Brain pericyte (primary cell): ENCODE results near the gene SND1.
"Not testable (repeated sequence)": the region's sequence is repeated elsewhere in the genome, so short reads cannot be mapped to it uniquely, and the experiment has no call there.

Experiments used
- DNase-seq: peaks from one replicate; pipeline ENCODE4 v3.0.0-alpha.2; 2012; ENCODE audit warnings: low read depth, low spot score

SND1 gene

DNA sequence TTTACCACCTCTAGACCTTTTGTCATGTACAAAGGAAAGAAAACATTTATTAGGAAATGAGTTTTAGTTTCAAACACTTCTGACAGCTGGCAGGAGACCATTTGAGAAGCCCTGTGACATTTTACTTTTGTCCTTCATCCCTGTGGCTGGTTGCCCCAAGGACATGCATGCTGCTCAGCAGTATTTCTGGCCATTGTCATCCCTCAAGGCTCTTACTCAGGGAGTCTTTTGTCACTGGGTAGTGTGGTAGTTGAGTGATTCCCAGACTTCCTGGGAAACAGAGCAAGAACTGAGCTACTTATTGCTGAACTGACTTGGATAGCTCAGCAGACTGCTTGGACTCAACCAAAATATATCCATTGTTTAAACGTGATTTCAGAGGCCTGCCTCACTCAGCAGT, 236.4 kb downstream of the SND1 start:
- no peak for DNase-seq

DNA sequence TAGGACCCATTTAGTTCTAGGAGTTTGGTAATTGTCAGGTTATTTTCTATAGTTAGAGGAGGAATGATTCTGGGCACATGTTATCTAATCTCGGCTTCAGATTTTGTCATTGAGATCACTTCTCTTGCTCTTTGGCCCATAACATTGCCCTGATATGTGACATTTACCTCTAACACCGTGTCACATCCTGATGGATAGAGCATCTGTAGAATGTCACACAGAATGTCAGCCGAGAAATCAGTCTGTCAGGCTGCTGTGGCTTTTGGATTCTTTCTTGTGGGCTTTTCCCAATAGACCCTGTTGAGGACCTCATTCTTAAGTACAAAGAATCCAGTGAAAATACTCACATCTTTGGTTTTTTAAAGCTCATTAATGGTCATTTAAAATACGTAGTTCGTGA, 236.8 kb downstream of the SND1 start:
- DNase-seq, result no peak

DNA sequence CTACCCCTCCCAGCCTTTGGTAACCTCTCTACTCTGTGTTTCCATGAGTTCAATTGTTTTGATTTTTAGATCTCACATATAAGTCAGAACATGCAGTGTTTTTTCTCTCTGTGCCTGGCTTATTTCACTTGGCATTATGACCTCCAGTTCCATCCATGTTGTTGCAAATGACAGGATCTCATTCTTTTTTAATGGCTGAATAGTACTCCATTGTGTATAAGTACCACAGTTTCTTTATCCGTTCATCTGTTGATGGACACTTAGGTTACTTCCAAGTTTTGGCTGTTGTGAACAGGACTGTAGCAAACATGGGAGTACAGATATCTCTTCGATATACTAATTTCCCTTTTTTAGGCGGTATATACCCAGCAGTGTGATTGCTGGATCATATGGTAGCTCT, 237.7 kb downstream of the SND1 start:
- no peak for DNase-seq

DNA sequence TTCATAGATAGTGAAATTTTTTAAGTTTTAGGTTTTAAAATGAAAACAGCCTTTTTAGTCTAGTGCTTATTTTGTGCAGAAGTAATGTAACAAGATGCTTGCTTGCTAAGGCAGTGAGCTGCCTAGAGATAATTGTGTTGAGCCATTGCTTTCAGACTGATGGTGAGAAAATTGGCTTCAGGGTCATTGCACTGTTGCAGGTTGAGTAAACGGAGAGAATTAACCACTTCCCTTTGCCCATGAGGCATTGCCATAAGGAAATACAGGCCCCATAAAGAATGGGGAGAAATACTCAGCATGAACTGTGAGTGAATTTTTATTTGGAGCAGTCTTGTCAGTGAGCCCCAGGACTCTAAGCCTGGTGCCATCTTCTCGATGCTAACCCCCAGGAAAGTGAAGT, 238.7 kb downstream of the SND1 start:
- DNase-seq, result no peak

DNA sequence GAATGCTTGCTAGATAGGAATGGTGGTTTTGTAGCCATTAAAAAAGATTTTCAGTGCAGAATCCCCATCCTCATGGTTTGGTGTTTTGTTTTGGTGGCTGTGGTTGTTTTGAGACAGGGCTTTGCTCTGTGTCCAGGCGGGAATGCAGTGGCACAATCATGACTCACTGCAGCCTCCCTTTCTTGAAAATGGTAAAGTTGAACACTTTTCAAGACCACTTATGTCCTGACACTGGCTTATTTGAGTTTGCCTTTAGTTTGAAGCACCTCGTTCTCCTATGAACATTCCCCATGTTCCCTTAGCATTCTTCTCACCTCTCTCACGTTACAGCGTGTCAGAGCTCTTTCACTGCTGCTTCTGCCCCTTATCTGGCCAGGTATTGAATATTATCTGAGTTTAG, 239.2 kb downstream of the SND1 start:
- DNase-seq, result no peak

DNA sequence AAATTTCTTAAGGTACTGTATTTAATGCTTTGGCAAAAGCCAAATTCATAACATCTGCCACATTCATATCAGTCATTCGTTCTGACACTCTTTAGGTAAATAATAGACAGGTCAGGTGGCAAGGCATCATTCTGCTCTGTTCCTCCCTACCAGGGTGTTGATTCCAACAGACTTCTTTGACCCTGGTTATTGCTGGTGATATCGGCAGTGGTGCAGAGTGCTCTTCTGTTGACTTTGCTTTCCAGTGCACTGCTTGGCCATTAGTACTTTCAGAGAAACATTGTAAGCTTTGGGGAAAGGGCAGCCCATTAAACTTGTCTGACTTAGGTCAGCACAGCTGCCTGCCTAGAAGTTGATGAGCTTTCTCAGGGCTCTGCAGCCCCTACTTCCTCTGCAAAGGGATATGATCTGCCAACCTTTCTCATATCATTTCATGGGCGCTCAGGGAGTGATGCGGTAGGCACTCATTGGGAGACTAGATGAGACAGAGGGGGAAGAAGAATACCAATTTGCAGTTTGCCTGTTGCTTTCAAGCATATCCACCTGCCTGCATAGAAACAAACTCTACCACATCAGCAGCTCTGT, 240.0 kb downstream of the SND1 start:
- DNase-seq, result no peak

DNA sequence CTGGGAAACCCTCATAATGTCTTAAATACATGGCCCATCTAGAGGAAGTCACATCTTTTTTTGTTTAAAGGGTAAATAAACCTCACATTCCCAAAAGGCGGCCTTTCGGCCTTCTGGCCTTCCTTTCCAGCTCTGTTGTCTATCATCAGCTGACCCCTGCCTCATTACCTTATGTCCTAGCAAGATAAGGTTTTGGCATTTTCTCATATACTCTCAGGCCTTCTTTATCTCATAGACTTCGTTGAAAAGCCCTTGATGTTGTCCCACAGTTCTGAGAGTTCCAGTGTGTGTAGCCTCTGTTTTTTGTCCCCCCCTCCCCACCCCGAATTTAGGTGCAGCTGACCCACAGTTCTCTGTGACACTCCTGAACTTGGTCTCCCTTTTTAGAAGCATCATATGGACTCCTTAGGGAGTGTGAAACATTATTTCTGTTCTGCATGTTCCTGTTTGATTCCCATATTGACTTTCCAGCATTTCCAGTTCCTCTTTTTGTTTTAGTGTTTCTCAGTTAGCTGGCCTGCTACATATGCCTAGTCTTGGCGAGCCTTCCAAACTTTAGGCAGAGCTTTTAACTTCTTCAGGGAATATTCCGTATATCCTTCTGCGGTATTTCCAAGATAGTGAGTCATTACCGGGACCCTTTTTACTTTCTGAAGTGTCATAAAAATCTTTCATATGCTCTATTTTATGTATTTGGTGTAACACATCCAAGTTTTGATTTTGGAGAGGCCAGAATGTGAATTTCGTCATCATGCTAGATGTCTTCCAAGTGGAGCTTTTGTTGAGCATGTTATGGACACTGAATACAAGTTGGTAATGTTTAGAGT, 240.7 kb downstream of the SND1 start:
- DNase-seq, result no peak

DNA sequence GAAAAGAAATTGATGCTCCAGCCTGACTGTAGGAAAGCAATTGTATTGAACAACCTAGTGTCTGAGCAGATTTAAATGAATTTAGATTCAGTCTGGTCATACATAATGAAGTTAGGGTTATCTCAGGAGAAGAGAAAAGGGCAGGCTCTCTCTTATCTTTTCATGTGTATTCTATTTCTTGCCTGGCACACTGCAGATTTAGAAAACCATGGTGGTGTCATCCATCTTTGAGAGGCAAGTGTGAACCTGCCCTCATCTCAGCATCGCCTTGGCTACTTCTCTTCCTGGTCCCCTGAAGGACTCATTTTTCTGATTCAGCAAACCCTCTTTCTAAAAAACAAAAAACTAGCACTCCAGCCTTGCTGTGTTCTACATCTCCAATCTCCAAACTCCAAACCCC, 241.6 kb downstream of the SND1 start:
- no peak for DNase-seq

DNA sequence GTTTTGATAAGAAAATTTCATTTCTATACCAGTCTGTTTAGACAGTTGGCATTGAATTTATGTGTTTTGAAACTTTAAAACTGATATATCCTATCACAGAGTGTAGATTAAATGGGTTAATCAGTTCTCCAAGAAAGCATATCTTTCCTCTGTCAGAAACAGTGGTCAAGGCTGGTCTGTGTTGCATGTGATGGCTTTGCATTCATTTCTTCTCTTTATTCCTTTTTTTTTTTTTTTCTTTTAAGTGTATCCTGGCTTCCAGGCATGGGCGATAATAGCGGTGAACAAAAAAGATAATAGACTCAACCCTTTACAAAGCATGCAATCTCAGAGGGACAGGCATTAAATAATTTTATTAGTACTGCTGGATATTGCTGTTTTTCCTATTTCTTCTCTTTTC, 242.6 kb downstream of the SND1 start:
- DNase-seq, result no peak

DNA sequence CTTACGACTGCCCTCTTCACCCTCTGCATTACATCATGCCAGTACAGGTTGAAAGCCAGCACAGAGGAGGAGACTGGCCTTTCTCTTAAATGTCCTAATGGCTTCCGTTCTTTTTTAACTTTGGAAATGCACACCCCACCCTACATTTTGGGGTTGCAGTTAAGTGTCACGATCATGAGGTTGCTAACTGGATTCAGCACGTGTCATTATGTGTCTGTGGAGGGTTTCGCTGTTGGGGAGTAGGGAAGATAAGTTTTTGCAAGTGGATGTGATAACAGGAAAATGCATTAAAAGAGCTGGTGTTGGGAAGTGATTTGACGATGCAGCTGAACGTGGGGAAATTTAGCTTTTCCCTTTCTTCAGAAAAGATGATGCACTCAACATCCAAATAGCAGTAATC, 243.4 kb downstream of the SND1 start:
- no peak for DNase-seq

DNA sequence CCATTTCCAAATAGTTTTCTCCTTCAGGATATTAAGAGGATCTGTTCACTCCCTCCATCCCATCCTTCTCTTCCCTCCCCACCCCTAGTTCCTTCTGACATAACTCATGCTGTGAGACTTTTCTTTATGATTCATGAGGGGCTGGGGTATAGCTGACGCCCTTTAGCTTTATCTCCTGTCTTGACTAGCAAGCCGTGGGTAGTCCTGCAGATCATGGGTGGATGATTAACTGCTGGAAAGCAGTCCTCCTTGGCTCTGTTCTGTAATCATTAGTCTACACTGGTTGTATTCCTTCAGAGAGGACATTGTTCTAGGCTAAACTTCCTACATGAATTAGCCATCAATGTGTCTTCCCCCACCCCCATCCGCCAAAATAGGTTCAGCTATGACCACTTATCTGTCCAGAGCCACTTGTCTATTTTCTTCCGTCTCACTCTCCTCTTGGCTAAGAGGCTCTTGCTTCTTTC, 243.9 kb downstream of the SND1 start:
- no peak for DNase-seq

DNA sequence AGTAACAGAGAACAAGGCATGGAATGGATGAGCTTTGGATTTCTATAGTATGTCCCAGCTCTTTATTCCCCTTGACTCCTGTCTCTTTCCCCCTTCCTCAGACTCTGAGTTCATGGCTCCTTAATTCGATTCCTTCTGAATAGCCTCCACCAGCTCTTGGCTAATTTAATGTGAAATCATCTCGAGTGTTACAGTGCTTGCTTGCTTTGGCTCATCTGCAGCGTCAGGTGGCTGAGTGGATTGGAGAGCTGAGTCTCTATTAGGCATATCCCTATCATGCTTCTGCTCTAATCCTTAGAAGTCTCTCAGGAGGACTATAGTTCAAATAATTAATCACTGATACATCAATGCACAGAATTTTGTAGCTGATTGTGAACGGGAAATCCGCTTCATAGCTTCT, 244.7 kb downstream of the SND1 start:
- no peak for DNase-seq

DNA sequence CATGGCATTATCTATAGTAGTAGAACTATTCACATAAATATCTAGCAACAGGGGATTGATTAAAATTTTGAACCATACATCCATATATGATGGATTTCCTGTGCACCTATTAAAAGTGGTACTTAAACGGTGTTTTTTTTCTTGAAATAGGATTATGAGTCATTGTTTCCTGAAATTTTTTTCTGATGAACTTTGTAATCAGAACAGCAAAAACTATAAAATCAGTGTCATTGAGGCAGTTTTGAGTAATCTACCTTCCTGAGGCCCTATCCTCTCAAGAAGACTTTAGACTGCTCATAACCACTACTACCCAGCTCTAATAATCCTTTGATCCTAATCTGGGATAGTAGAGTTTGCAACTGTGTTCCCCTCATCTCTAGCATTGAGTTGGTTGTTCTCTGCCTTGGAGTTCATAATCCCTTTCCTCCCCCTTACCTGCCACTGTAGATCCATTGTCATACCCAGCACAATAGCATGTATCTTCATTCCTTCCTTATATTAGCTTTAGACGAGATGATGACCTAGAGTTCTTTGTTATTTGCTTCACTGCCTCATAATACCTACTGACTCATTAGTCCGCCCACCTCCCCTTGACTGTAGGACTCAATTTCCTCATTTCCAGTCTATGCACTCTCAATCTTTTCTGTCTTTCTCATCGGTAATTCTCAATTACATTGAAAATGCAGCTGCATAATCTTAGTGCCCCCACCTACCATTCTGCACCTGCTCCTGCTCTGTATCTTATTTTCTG, 245.9 kb downstream of the SND1 start:
- no peak for DNase-seq

DNA sequence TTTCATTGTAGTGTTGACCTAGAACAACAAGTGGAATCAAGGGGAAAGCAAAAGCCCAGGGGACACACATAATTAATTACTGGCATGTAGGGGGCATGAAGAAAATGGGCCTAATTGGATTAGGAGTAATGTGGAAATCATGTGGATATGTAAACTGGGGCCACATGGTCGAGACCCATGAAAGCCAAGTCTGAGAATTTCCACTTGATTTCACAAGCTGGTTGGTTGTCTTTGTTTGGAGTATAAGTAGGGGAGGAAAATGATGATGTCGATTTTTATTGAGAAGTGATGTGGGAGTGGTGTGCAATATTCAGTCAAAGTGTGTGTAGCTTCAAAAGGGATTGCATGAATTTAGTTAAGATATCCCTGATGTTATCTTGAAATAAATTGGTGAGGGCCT, 247.4 kb downstream of the SND1 start:
- no peak for DNase-seq

DNA sequence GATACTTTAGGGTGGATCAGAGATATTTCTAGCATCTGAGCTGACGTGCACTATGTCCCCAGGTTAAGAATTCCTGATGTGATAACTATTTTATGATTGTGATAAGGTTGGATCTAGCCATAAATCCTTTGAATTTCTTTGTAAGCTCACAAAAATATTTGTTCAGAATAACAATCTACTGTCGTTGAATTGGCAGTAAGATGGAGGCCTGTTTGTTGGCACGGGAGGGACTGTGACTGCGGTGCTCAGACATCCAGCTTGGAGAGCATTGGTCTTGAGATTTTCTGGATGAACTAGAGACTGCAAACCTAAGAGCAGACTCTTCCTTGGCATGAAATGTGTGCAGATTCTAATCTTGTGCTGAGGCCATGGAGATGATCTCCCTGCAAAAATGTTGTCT, 248.1 kb downstream of the SND1 start:
- DNase-seq, result no peak

DNA sequence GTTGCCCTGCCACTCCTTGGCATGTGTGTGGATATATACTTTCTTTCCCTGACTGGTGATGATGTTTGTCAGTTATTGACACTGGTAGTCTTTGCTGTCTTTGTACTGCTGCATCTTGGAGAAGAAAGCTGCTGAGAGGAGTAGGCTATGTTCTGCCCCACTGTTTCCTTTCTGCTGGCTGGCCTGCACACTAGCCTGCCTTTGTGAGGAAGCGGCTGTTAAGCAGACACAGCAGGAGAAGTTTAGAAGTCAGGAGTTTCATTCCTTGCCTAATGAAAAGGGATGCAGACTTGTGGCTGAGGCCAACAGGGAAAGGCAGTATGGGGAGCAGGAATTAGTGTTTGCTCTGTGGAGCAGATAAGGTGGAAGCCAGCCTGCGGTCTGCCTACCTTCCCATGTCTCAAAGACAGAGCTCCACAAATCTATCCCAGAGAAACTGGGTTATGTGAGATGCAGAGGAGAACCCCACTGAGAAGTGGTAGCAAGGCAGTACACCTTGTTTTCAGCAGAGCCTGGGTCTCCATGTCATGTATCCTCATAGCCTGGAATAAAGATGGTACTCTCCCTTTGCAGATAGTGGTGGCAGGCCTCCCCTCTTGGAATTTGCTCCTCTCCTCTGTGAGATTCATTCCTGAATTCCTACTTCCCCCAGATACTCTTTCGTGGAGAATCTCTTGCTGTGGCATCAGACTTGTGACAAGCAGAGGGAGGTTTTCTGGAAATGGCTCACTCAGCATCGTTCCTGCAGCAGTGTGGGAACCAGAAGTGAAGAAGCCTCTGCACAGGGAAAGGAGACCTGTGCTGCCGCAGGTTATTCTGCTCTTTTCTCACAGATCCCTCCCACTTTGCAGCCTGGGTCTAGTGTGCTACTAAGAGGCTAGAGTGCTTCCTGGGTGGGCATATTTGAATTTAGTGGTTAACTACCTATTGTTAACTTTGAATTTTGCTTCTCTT, 249.0 kb downstream of the SND1 start:
- DNase-seq, result no peak

DNA sequence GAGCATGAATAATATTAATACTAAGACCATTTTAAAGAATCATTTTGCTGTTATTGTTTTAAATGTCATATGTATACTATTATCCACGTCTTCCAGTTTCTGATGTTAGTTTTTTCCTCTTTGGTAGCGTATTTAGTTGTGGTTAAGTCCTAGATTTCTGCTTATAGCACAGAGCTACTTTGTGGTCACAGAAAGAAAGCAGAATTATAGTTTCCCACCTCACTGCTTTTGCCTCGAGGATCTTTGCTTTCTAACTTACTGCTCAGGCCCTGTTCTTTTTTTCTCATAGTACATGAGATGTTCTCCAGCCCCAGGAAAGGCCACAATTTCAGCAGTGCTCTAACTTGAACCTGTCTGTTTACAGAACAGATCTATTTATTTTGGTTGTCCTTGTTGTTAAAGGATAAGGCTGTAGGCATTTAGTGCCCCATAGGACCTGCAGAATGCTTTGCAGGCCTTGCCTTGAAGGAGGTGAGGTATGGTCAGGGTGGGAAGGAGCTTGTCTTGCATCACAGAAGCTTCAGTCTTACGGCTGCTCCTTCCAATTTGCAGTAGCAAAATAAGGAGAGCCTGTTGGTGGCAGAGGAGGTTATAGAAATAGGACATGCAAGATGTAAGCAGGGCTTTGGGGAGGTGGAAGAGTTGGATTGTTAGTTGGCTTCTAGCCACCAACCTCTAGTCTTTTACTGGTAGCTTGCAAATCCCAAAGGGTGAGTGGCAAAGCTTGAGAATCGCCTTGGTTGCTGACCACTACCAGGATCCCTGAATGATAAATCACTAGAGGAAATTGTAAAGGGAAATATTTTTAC, 250.1 kb downstream of the SND1 start:
- no peak for DNase-seq

DNA sequence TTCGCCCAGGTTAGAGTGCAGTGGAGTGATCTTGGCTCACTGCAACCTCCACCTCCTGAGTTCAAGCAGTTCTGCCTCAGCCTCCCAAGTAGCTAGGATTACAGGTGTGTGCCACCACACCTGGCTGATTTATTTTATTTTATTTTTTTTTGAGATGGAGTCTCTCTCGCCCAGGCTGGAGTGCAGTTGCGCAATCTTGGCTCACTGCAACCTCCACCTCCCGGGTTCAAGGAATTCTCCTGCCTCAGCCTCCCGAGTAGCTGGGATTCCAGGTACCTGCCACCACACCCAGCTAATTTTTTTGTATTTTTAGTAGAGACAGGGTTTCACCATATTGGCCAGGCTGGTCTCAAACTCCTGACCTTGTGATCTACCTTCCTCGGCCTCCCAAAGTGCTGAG, 250.8 kb downstream of the SND1 start:
- DNase-seq, result not testable (repeated sequence)

DNA sequence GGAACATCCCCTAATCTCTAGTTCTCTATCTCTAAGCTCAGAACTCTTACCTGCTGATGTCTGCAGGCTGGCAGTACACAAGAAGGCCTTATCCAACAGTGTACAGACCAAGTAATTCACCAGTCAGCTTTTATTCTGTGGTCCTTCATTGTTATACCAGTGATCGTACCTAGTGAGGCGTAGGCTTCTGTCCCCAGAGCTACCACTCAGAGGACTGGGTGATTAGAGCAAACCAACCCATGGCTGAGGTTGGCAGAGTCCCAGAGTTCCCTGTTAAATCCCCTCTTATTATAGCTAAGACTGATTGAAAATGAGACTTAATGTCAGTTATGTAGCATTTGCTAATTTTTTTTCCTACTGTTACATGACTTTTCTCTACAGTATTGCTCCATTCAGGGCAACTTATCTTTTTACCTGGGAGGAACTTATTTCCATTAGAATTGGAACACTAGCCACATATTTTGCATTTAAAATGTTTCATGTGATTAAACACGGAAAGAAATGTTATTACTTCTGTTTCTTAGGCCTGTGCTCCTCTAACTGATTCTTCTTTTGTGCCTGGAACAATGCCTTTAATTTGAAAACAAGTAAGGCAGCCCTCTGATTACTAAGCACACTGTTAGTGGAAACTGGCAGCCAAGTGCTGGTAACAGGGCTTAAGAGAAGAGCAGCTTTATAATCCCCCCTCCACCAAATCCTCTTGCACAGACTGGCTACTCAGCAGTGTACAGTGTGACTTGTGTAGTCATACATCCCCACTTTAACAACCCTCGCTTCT, 252.1 kb downstream of the SND1 start:
- no peak for DNase-seq

DNA sequence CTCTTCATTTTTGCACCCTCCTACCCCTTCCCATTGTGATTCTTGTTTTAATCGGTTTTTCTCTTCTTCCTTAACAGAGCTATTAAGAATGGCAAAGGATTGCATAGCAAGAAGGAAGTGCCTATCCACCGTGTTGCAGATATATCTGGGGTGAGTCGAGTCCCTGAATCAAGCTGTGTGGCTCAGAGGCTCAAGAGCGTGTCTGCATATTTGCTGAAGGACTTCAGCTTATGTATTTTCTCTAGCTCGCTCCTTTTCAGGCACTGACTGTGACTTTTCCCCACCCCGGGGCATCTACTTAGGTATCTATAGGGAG, 252.6 kb downstream of the SND1 start:
- no peak for DNase-seq
